Measurements from ENCODE around the gene C1orf21.
A peak's percentile ranks its signal among the peaks of the same experiment; 100 is the strongest.

C1orf21 gene

DNA sequence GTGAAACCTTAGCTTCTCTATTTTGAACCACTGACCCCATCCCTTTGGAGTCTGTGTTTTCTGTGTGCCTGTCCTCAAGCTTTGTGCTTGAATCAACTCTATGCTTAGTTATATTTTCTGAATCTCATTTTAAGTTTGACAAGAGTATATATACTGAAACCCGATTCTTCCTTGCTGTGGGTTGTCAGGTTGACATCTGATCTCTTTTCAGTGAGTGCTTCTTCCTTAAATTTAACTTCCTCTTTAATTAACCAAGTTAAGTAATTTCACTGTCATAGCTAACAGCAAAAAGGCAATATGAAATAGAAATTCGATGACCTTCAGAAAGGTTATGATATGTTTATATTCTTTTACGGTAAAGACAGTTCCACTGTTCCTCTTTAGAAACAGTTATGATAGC is 69.4 kb downstream of the C1orf21 start:
- DNase-seq: no peak

DNA sequence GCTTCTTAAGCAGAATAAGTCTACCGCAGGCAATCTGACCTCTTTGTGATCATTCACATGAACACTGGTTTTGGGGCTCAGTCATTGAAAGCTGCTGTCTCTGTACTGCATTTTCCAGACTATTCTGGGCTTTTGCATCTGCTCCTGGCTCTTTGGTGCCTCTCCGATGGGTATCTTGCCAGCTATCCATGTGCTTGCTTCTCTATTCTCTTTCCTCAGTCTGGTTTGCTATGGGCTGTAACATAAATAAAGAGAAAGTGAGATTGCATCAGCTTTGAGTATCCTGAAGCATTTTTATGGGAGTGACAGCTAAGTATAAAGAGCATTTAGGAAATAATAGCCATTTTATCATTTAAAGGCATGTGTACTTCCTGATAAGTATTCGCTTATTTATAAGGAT is 70.7 kb downstream of the C1orf21 start:
- no peak for DNase-seq

DNA sequence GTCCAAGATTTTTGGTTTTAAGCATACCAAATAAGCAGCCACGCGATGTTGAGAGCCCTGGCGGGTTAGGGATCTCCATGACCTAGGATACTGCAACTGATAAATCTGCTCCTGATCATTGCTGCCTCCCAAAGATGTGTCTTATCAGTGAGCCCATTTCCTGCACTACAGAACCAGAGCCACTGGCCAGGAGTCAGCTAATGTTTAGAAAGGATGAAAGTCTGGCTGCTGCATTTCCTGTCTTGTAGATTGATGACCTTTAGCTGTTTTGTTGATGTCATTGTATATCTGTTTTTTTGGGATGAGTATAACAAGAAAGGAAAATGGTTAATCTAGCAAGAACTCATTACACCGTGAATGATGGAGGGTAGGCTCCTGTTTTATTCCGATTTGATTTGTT is 74.5 kb downstream of the C1orf21 start:
- DNase-seq: no peak

DNA sequence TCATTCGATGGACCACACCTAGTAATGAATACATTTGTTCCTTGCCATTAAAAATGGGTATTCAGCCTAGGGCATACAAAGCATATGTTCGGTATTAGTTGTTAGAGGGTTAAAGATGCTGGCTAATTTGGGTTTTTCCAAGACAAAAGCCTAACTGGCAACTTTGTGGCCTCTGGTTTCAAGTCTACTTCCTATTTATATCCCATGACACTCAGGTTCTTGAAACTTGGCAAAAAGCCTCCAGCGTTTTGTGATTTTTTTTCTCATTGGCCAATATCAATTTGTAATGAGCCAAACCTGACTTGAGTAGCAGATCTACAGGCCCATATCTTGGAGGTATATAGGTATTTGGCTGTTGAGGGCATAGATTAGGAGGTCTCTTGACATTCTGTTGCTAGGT is 75.3 kb downstream of the C1orf21 start:
- DNase-seq: peak; percentile 58

DNA sequence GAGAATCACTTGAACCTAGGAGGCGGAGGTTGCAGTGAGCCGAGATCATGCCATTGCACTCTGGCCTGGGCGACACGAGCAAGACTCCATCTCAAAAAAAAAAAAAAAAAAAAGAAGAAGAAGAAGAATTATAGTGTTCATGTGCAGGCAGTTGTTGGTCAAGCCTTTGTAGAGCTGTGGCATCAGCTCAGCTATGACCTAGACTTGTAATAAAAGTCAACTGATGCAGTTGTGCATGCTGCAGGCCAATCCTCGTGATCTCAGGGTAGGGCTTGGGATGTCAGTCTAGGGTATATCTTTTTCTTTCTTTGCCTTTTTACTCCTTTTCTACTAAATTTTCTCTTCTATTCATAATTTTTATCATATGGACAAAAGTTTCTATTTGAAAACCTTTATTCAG is 76.2 kb downstream of the C1orf21 start:
- no peak for DNase-seq

DNA sequence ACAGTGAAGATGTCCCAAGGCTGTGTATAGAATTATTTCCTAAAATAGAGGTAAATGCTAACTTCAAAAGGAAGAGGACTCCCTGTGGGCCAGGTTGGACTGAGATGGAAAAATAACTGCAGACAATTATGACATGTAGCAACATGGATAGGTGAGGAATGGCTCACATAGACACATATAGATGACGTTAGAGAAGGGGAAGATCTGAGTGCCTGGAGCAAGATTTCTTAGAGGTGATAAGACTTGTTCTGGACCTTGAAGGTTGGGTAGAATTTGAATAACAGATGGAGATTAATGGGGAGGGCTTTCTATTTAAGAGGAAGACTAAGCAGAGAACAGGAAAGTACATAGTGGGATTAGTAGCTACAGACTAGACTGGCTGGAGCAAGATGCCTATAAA is 76.9 kb downstream of the C1orf21 start:
- no peak for DNase-seq

DNA sequence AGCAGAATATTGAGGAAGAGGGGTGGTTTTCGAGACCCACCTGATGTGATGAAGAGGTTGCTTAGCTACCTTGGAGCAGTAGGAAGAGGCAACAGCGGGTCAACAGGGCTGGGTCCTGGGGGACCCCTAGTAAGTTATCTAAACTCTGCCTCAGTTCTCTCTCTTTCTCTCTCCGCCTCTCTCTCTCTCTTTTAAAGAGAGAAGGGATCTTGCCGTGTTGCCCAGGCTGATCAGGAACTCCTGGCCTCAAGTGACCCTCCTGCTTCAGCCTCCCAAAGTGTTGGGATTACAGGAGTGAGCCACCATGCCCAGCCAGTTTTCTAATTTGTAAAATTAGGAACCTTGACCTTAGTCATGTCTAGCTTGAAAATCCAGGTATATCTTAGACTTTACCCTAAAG is 77.9 kb downstream of the C1orf21 start:
- no peak for DNase-seq

DNA sequence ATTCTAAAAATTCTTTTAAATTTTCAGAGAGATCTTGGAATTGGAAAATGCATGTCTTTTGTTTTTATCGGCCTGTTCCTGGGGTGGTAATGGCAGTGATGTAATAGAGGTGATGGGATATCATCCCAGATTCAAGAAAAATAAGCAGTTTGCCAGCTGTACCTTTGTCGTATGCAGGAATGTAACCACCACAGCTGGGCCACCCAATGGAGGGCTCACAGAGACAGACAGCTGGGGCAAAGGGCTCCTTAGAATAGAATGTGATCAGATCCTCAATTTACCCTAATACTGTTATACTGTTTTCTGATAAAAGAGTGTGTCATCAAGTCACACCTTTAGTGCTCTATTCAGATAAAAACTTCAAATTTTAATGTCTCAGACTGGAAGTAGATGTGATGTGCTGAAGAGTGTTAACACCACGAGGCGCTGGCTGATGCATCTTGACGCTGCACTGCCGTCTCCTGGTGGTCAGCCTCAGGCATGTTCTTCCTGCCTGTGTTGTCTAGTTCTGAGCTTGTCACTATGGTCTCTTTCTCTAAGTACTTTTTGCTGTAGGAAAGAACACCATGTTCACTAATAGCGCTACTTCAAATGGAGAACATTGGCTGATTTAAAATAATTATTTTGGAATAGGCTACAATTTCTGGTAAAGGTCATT is 78.8 kb downstream of the C1orf21 start:
- no peak for DNase-seq

DNA sequence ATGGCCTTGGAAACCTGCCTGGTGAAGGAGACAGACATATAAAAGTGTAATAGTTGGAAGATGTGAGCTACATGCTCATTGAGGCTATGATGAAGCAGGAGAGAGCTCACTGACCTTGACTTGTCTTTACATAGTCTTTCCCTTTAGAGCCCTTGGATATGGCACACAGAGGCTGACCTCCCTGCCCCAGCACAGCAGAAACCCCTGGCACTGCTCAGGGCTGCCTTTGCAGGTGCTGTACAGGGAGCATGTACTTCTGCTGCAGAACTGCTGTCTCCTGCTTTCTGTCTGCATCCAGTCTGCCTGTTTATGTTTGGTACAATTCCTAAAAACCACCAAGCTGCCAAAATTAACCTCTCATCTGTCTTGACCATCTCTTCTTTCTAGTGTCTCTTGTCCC is 80.5 kb downstream of the C1orf21 start:
- no peak for DNase-seq

DNA sequence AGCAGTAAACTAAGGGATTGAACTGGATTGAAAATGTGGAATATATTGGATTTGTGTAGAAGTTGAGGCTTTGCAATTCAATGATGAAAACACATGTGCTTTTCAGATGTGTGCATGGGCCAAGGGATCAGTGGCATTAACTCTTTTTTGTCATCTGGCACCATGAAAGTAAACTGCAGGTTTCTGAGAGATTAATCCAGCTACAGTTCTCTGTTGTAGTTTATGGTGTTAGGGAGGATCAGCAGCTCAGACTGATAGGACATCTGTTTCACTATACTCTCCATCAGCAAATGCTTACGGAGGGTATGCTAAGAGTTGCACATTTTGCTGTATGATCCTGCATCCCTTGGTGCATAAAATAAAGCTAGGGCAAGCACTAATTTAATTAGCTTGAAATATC is 82.6 kb downstream of the C1orf21 start:
- DNase-seq: no peak

DNA sequence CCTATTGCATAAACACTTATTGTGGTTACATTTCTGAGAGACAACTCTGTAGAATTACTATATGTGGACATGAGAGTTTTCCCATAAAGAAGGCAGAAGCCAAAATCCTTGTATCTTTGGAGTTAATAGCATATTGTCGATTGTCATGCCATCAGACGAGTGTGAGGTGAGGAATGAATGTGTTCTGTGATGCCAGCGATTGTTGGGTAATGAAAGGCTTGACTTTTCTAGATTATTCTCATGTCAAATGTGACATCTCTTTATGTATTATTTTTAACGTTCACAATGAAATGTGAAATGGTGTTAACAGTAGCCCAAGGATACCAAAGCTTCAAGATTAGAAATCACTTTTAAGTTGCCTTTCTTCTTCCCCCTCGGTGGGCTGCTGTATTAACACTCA is 84.9 kb downstream of the C1orf21 start:
- no peak for DNase-seq

DNA sequence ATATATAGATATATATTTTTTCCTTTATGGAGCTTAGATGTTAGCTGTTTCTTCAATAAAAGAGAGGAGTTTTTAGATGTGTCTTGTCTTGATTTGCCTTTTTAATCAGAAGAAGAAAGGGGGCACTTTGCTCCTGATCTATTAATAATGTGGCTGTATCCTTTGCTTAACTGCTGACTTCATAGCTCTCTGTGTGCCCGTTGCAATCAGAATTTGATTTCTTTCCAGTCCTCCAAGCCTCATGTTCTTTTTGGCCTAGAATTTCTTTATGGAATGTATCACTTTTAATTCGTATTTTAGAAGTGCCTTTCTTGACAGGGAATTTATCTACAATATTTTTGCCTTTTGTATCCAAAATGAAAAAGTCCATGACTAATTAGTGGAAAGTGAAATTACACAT is 85.3 kb downstream of the C1orf21 start:
- DNase-seq: no peak

DNA sequence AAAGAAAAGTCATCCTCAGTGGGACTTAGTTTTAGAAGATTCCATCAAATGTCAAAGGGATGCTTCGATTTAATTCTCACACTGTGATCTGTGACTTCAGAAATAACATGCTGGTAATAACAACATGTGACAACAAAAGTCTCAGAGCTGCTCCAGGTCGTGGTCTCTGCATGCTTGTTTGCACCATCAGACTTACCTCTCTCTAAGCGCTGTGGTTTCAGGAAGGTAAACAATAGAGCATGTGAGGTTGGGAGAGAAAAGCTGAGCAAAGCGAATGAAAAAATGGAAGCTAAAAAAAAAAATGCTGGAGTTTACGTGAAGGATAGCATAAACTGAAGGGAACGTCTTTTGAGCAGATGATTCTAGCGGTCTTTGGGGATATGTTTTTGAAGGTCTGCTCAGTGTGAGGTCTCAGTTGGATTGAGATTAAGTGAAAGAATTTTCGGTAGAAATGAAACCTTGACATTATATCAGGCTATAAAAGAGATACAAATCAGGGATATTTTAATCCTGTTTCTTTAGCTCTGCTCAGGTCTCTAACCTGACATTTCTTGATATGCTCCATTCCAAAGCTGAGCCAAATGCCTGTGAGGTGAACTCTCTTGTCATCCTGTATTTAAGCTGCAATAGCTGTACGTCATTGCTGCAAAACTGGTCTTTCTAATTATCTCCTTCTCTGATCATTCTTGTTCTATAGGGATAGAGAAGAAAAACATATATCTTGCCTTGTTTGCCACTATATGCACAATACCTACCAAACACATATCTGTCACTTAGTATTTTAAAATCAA is 86.5 kb downstream of the C1orf21 start:
- no peak for DNase-seq

DNA sequence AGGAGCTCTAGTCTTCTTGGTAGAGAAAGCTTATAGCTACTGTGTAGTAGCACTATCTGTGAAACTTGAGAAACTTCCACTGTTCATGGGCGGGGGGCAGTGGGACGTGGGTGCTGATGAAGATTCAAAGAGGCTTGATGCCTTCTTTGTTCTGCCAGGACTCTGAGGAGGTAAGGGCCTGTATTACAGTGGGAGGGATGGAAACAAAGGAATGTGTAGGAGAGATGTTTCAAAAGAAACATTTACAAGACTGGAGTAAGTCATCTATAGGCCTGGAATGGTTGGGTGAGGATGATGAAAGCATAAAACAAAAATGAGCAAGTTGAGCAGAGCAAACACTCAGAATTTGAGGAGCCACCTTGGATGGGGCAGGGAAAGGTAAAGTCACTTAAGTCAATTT is 89.4 kb downstream of the C1orf21 start:
- DNase-seq: no peak

DNA sequence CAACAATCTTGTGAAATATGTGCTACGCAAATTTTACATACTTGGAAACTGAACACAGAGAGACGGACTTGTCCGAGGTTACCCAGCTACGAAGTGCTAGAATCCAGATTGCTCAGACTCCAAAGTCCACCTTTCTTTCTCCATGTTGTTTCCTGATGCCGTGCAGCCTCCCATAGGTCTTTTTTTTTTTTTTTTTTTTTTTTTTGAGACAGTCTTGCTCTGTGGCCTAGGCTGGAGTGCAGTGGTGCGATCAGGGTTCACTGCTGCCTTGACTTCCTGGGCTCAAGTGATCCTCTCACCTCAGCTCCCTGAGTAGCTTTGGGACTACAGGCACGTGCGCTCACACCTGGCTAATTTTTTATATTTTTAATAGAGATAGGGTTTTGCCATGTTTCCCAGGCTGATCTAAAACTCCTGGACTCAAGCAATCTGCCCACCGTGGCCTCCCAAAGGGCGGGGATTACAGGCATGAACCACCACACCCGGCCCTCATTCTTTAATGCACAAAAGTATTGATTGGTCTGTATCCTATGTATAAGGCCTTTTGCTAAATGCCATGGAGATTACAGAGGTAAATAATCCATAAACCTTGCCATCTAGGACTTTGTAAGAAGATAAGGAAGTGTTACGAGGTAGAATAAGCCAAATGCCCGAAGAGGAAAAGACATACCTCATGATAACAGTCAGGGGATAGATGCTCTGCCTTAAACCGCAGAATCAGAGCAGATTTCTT is 92.8 kb downstream of the C1orf21 start:
- no peak for DNase-seq

DNA sequence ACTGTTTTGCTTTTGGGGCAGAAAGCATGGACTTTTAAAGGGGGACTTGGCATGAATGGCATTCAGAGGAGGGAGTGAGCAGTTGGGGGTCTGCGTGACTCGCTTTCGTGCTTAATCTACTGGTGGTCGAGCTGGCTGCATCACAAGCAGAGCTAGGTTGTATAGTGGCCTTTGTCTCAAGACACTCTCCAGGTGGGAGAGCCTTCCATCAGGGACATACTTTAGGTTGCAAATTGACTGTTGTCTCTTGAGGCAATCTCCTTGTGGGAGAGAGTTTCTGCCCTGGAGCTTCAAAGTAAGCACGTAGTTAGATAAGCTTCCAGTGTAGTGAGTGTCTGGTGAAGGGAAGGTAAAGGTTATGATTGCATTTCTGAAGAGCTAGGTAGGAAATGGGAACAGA is 93.9 kb downstream of the C1orf21 start:
- no peak for DNase-seq

DNA sequence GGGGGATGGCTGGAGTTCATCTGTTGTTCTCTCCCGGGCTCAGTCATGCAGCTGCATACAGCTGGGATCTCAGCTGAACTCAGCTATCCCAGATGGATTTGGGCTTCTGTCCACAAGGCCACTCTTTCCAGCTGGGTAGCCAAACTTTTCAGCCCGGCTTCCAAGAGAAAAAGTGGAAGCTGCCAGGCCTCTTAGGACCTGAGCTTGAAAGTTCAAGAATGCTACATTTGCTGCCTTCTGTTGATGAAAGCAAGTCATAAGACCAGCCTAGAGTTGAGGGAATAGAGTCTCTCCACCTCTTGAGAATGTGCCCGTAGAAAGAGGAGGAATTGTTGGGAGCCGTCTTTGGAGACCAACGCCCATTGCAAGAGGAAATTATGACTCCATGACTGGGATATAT is 95.3 kb downstream of the C1orf21 start:
- no peak for DNase-seq

DNA sequence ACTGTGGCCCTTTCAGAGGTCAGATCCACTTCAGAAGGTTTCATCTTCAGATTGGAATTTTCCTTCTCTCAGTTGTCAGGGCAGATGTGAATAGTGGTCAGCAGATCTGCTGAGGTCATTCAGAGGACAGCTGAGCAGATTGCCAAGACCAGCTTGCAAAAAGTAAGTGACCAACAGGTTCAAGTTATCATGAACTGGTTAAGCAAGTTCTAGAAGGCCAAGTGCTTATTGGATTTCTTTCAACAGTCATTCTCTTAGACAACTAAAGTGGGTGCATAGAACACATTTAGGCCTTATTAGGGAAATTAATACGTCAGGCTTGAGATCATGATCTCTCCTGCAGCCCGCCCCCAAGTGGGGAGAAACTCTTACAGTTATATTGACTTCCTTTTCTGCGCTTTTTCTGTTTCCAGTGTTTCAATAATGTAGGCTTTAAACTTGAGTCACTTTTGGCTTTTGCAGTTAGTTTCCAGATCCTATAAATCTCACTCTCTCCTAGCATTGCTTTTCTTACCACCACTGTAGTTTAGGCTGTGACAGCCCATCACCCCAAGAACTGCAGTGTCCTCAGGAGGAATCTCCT is 96.4 kb downstream of the C1orf21 start:
- peak; percentile 36 for DNase-seq

DNA sequence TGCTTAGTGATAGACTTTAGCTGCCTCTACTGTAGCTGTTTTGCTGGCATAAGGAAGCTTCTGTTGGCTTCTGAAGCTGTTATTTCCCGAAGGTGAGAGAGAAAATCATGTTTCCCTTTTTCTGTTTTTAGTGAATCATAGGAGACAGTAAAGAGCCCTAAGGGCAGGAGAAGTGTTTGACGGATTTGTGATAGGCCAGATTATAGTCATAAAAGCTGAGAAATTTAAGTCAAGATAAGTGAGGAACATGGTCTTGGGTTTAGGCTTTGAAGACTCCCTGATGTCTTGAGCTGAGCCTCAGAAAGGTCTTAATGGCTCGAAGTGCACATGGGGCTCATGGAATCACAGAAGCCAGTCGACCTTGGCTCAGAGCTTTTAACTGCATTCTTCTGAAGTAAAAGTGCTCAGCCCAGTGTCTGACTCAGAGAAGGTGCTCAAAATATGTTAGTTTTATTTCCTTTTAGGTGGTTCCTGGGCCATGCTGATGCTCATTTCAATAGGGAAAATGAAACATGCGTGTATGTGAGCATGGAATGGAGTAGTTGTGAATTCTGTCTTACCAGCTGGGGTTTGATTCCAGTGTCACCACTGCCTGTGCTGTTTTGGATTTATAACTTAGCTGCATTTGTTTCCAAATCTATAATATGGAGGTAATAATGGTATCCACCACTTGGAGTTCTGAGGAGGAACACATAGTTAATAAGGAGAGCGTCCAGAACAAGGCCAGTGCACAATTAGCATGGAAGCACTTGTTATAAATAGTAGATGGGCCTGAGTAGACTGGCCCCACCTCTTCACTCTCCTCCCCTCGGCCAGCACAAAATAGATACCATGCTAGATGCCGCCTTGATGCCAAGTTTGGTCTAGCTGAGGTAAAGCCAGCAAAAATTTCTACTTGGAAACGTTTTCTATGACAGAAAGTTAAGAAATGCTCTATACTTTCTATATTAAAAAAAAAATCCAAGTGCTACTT is 99.2 kb downstream of the C1orf21 start:
- no peak for DNase-seq

DNA sequence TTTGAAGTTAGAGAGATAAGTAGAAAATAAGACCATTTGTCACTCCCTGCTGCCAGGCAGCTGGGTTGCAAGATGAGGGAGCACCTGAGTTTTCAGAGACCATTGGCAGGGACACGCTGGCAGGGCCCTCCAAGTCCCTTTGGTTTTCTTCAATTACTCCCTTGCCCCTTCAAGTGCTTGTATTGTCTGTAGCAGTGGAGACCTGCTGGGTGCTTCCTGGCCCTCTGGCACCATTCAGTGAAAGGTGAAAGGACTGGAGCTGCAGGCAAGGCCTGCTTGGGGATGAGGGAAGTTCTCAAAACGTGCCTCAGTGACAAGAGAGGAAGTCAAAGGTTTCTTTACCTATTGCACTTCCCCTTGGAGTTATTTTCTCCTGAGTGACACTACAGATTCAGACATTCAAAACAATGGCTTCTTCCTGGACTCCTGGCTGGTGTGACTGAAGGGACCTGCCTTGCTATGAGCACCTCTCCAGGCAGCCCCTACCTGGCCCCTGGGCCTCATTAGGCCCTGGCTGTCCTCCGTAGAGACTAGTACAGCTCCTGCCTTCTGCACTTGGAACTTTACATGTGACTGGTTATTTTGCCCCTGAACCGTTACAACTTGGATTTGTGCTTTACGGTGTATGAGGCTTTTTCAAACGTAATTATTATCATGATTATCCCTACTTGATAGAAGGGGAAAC is 100.1 kb downstream of the C1orf21 start:
- no peak for DNase-seq

DNA sequence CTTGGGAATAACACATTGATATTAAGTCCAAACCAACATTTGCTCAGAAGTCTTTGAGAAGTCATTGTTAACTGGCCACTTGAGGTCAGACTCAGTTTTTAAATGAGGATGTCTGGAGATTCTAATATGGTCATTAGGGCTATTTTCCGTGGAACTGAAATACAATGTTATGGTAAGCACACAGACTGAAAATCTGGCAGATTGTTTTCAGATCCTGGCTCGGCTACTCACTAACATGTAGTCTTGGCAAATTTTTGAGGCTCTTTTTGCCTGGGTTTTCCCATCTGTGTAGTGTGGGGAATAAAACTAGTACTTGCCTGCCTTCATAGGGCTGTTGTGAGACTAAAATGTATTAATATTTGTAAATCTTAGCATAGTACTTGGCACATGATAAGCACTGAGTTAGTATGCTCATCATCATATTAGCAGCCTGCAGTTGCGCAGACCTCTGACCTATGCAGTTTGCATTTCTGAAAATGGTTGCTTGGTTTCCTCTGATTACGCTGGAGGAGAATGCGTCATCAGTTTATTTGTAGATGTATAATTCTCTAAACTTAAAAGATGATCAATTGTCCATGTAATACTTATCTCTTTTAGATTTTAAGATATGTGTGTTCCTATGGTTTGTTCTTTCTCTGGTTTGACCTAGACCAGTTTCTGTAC is 100.8 kb downstream of the C1orf21 start:
- DNase-seq: no peak
